NCI-H2107 treated with DMSO at 0.1 percent for 48 hours (cell line): ENCODE measurements around the gene PLEKHA8.
A peak's percentile ranks its signal among the peaks of the same experiment; 100 is the strongest.
"Not testable (repeated sequence)": the region's sequence is repeated elsewhere in the genome, so short reads cannot be mapped to it uniquely, and the experiment has no call there.

Source experiments
- DNase-seq: peaks from one replicate; lab custom pipeline; 2025; ENCODE audit not compliant: unreplicated experiment; lab: John Stamatoyannopoulos, UW

Gene PLEKHA8

GRCh38 chr7:30098599-30098998, 70.4 kb downstream of the PLEKHA8 start:
- DNase-seq = not testable (repeated sequence)

- DNase-seq = no peak
Observed at GRCh38 chr7:30102281-30102680, 74.1 kb downstream of the PLEKHA8 start.

- DNase-seq = no peak
Observed at GRCh38 chr7:30104157-30104556, 75.9 kb downstream of the PLEKHA8 start.

- no peak for DNase-seq
Observed at GRCh38 chr7:30112103-30112713, 84.0 kb downstream of the PLEKHA8 start.

- DNase-seq = no peak
Observed at GRCh38 chr7:30113144-30113543, 84.9 kb downstream of the PLEKHA8 start.

GRCh38 chr7:30114536-30115238, 86.5 kb downstream of the PLEKHA8 start:
- no peak for DNase-seq

- DNase-seq = no peak
Observed at GRCh38 chr7:30115709-30116297, 87.6 kb downstream of the PLEKHA8 start.

- no peak for DNase-seq
Observed at GRCh38 chr7:30116771-30117170, 88.6 kb downstream of the PLEKHA8 start.

- no peak for DNase-seq
Observed at GRCh38 chr7:30117896-30118295, 89.7 kb downstream of the PLEKHA8 start.

GRCh38 chr7:30119890-30120577, 91.8 kb downstream of the PLEKHA8 start:
- no peak for DNase-seq

- no peak for DNase-seq
Observed at GRCh38 chr7:30133736-30134610, 105.8 kb downstream of the PLEKHA8 start.

- DNase-seq = peak; percentile 79
Observed at GRCh38 chr7:30134611-30135300, 106.5 kb downstream of the PLEKHA8 start, which contains the start of gene MTURN. MTURN (plus strand) TSS chr7:30134986; CDS start chr7:30135137, 151 bp downstream.

GRCh38 chr7:30135301-30136116, 107.3 kb downstream of the PLEKHA8 start:
- peak; percentile 57 for DNase-seq

- peak; percentile 40 for DNase-seq
Observed at GRCh38 chr7:30136117-30136731, 108.0 kb downstream of the PLEKHA8 start.

- DNase-seq = no peak
Observed at GRCh38 chr7:30136743-30137485, 108.7 kb downstream of the PLEKHA8 start.

GRCh38 chr7:30139836-30140384, 111.7 kb downstream of the PLEKHA8 start:
- DNase-seq = no peak

- peak; percentile 50 for DNase-seq
Observed at GRCh38 chr7:30140456-30140855, 112.2 kb downstream of the PLEKHA8 start.

- peak; percentile 88 for DNase-seq
Observed at GRCh38 chr7:30142710-30143109, 114.5 kb downstream of the PLEKHA8 start.
